ENCODE results near the gene TCEA2.

DNA sequence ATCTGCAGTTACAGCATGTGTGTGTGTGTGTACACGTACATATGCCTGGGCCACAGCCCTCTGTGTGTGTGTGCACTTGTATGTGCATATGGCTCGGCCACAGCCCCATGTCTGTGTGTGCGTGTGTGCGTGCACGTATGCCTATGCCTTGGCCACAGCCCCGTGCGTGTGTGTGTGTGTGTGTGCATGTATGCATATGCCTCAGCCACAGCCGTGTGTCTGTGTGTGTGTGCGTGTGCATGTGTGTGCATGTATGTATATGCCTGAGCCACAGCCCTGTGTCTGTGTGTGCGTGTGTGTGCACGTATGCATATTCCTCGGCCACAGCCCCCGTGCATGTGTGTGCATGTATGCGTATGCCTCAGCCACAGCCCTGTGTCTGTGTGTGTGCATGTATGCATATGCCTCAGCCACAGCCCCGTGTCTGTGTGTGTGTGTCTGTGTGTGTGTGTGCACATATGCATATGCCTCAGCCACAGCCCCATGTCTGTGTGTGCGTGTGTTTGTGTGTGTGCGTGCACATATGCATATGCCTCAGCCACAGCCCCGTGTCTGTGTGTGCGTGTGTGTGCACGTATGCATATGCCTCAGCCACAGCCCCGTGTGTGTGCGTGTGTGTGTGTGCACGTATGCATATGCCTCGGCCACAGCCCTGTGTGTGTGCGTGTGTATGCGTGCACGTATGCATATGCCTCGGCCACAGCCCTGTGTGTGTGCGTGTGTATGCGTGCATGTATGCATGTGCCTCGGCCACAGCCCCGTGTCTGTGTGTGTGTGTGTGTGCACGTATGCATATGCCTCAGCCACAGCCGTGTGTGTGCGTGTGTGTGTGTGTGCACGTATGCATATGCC is 41.6 kb upstream of the TCEA2 start:
- TF ChIP-seq, protein P1, sequence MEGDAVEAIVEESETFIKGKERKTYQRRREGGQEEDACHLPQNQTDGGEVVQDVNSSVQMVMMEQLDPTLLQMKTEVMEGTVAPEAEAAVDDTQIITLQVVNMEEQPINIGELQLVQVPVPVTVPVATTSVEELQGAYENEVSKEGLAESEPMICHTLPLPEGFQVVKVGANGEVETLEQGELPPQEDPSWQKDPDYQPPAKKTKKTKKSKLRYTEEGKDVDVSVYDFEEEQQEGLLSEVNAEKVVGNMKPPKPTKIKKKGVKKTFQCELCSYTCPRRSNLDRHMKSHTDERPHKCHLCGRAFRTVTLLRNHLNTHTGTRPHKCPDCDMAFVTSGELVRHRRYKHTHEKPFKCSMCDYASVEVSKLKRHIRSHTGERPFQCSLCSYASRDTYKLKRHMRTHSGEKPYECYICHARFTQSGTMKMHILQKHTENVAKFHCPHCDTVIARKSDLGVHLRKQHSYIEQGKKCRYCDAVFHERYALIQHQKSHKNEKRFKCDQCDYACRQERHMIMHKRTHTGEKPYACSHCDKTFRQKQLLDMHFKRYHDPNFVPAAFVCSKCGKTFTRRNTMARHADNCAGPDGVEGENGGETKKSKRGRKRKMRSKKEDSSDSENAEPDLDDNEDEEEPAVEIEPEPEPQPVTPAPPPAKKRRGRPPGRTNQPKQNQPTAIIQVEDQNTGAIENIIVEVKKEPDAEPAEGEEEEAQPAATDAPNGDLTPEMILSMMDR (IDR thresholded peaks at IDR 0.05) = no peak
- TF ChIP-seq POLR2A (IDR thresholded peaks at IDR 0.05) = no peak
